ENCODE results near the gene EIF4ENIF1.
"Not testable (repeated sequence)": the region's sequence is repeated elsewhere in the genome, so short reads cannot be mapped to it uniquely, and the experiment has no call there.

The EIF4ENIF1 gene

GRCh38 chr22:31492151-31492550, 2.5 kb upstream of the EIF4ENIF1 start:
- no peak for DNase-seq (ENCODE audit: low read depth, low spot score)

GRCh38 chr22:31491218-31491962, 1.7 kb upstream of the EIF4ENIF1 start:
- no peak for DNase-seq (ENCODE audit: low read depth, low spot score)

GRCh38 chr22:31490496-31490925, 869 bp upstream of the EIF4ENIF1 start:
- no peak for DNase-seq (ENCODE audit: low read depth, low spot score)

- DNase-seq (ENCODE audit: low read depth, low spot score), result no peak
Observed at GRCh38 chr22:31488988-31489617, 539 bp downstream of the EIF4ENIF1 start.

- DNase-seq (ENCODE audit: low read depth, low spot score), result no peak
Observed at GRCh38 chr22:31488346-31488883, 1.2 kb downstream of the EIF4ENIF1 start.

- DNase-seq (ENCODE audit: low read depth, low spot score), result no peak
Observed at GRCh38 chr22:31486951-31487350, 2.7 kb downstream of the EIF4ENIF1 start.

- not testable (repeated sequence) for DNase-seq (ENCODE audit: low read depth, low spot score)
Observed at GRCh38 chr22:31486369-31486768, 3.3 kb downstream of the EIF4ENIF1 start.

GRCh38 chr22:31482470-31482869, 7.2 kb downstream of the EIF4ENIF1 start:
- not testable (repeated sequence) for DNase-seq (ENCODE audit: low read depth, low spot score)

- DNase-seq (ENCODE audit: low read depth, low spot score), result no peak
Observed at GRCh38 chr22:31481129-31481528, 8.5 kb downstream of the EIF4ENIF1 start.

GRCh38 chr22:31477329-31477728, 12.3 kb downstream of the EIF4ENIF1 start:
- DNase-seq (ENCODE audit: low read depth, low spot score), result no peak

- no peak for DNase-seq (ENCODE audit: low read depth, low spot score)
Observed at GRCh38 chr22:31475800-31476199, 13.8 kb downstream of the EIF4ENIF1 start.

- no peak for DNase-seq (ENCODE audit: low read depth, low spot score)
Observed at GRCh38 chr22:31474743-31475142, 14.9 kb downstream of the EIF4ENIF1 start.

- DNase-seq (ENCODE audit: low read depth, low spot score), result no peak
Observed at GRCh38 chr22:31465307-31465706, 24.3 kb downstream of the EIF4ENIF1 start.

GRCh38 chr22:31461699-31462098, 27.9 kb downstream of the EIF4ENIF1 start:
- no peak for DNase-seq (ENCODE audit: low read depth, low spot score)

GRCh38 chr22:31451709-31452571, 37.7 kb downstream of the EIF4ENIF1 start:
- no peak for DNase-seq (ENCODE audit: low read depth, low spot score)

- no peak for DNase-seq (ENCODE audit: low read depth, low spot score)
Observed at GRCh38 chr22:31449506-31449905, 40.1 kb downstream of the EIF4ENIF1 start.

- no peak for DNase-seq (ENCODE audit: low read depth, low spot score)
Observed at GRCh38 chr22:31448382-31448781, 41.3 kb downstream of the EIF4ENIF1 start.

GRCh38 chr22:31447337-31447736, 42.3 kb downstream of the EIF4ENIF1 start:
- DNase-seq (ENCODE audit: low read depth, low spot score), result no peak

GRCh38 chr22:31446767-31447166, 42.9 kb downstream of the EIF4ENIF1 start:
- DNase-seq (ENCODE audit: low read depth, low spot score), result no peak

- no peak for DNase-seq (ENCODE audit: low read depth, low spot score)
Observed at GRCh38 chr22:31446208-31446607, 43.4 kb downstream of the EIF4ENIF1 start.

GRCh38 chr22:31445642-31446041, 44.0 kb downstream of the EIF4ENIF1 start:
- DNase-seq (ENCODE audit: low read depth, low spot score), result no peak

- no peak for DNase-seq (ENCODE audit: low read depth, low spot score)
Observed at GRCh38 chr22:31443516-31443915, 46.1 kb downstream of the EIF4ENIF1 start.

Measured in activated CD4-positive, CD25-positive, alpha-beta regulatory T cell treated with anti-CD3 and anti-CD28 coated beads, Interleukin-2, amount 50 U/mL, for 16 hours (primary cell).